ENCODE results near the gene CDC34.

GRCh38 chr19:591099-591958 lies 59.8 kb downstream of the CDC34 start:
- TF ChIP-seq REST (IDR thresholded peaks at IDR 0.05; ENCODE audit: borderline replicate concordance) (peak; percentile 99), REST (CRISPR knock-in tag; IDR thresholded peaks at IDR 0.05; ENCODE audit: low read depth) (peak; percentile 99), BHLHE40 (IDR thresholded peaks at IDR 0.05; ENCODE audit: low read length) (no peak), POLR2A (conservative IDR thresholded peaks at IDR 0.05) (no peak), RBM22 (IDR thresholded peaks at IDR 0.05; ENCODE audit: low read depth, low read length, poor library complexity, severe bottlenecking) (no peak), POLR3A (IDR thresholded peaks at IDR 0.05; ENCODE audit: borderline replicate concordance, extremely low read depth, insufficient read depth, insufficient read length) (no peak), E2F8 (IDR thresholded peaks at IDR 0.05; ENCODE audit: low read depth, partially characterized antibody) (peak; percentile 35), ZNF444 (CRISPR knock-in tag; IDR thresholded peaks at IDR 0.05) (no peak), GABPA (tag; conservative IDR thresholded peaks at IDR 0.05; ENCODE audit: low read depth) (no peak), HNRNPH1 (optimal IDR thresholded peaks at IDR 0.05; ENCODE audit: low read depth, low read length) (no peak)
- TF ChIP-seq, protein P1, sequence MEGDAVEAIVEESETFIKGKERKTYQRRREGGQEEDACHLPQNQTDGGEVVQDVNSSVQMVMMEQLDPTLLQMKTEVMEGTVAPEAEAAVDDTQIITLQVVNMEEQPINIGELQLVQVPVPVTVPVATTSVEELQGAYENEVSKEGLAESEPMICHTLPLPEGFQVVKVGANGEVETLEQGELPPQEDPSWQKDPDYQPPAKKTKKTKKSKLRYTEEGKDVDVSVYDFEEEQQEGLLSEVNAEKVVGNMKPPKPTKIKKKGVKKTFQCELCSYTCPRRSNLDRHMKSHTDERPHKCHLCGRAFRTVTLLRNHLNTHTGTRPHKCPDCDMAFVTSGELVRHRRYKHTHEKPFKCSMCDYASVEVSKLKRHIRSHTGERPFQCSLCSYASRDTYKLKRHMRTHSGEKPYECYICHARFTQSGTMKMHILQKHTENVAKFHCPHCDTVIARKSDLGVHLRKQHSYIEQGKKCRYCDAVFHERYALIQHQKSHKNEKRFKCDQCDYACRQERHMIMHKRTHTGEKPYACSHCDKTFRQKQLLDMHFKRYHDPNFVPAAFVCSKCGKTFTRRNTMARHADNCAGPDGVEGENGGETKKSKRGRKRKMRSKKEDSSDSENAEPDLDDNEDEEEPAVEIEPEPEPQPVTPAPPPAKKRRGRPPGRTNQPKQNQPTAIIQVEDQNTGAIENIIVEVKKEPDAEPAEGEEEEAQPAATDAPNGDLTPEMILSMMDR (IDR thresholded peaks at IDR 0.05 in 2 of 3, conservative IDR thresholded peaks at IDR 0.05 in 1 of 3; ENCODE audit: insufficient read depth in 2 of 3, low read depth in 1 of 3, low read length in 3 of 3): no peak

Data from K562 (cell line).